Ovary (tissue), 10 donors: Measurements from ENCODE around the gene VSTM2B. TPM values are rescaled to one million over a fixed set of nuclear protein-coding genes. Genes with fewer than 3 reads are reported as not detected.

Experiments used
- DNase-seq, 5 donors: peaks; one replicate each; pipeline ENCODE4 v3.0.0-alpha.2; 2019 to 2020
- H3K27ac ChIP-seq, 2 donors: fragments of 200-600 bp; one replicate each; pipeline versions ENCODE4 v1.5.1 to v1.8.0; 2019 to 2022
- H3K27me3 ChIP-seq: fragments of 200-600 bp; one replicate; pipeline ENCODE4 v1.8.0; 2022
- H3K36me3 ChIP-seq: fragments of 200-600 bp; sonication (generic); one replicate; pipeline ENCODE4 v1.5.1; 2019
- H3K4me1 ChIP-seq: one replicate; pipeline ENCODE4 v1.8.1; 2013; ENCODE audit warnings: mild to moderate bottlenecking, moderate library complexity; ENCODE audit not compliant: insufficient read depth
- H3K4me3 ChIP-seq: fragments of 200-600 bp; sonication (generic); one replicate; pipeline ENCODE4 v1.5.1; 2017
- H3K9me3 ChIP-seq, 2 donors: fragments of 200-600 bp in 1 of 2; sonication (generic) in 1 of 2; one replicate each; pipeline versions ENCODE4 v1.5.1 to v1.8.1; 2013 to 2019; ENCODE audit warnings: mild to moderate bottlenecking in 1 of 2, moderate library complexity in 1 of 2
- EP300 ChIP-seq: sonication (generic); formaldehyde crosslinking; IDR thresholded peaks from one replicate; pipeline ENCODE4 v1.6.1; 2017; ENCODE audit warnings: antibody characterized with exemption
- POLR2A ChIP-seq: fragments of 450-650 bp; IDR thresholded peaks from one replicate; pipeline ENCODE4 v1.6.1; 2017; ENCODE audit warnings: antibody characterized with exemption, mild to moderate bottlenecking, moderate library complexity
- WGBS, 3 donors: extraction: QIAGEN DNeasy Blood & Tissue Kit in 1 of 3; methylation state at CpG; one replicate each; pipeline versions ENCODE4 v1.1.5 to v1.1.7; 2013 to 2017; 5-methylcytosine and 5-hydroxymethylcytosine counted together
- intact Hi-C, 4 donors: fragments of 100-400 bp; cut with DNase I; formaldehyde crosslinking; loops; one replicate each; pipeline versions ENCODE4 v1.11.0 to v1.15.1; 2022 to 2023
- long read RNA-seq, 3 donors: library from polyadenylated mRNA in 2 of 3; unstranded in 2 of 3; transcript quantifications; one replicate each; pipeline ENCODE4 v2.0.0 and lab custom pipeline, GENCODE V29; 2021 to 2026
- polyA plus RNA-seq, 2 donors: library from polyadenylated mRNA; stranded (reverse); fragments of 200-250 nt in 1 of 2; fragments of 350-450 nt in 1 of 2; fragmentation: Illumina TruSeq in 1 of 2; extraction: RNeasy Lipid Tissue Mini Kit (QIAGEN cat#74804) in 1 of 2; gene quantifications; one replicate each; pipeline ENCODE4 v1.2.3, GENCODE V29; 2013 to 2014
- total RNA-seq, 7 donors: library from RNA; depleted of rRNA in 2 of 7; stranded (reverse); fragments of >200 nt in 2 of 7; fragmentation: NEBNext Ultra II Directional in 3 of 7; extraction: Animal tissue kit (Norgen Biotek cat#: 25700) in 3 of 7; gene quantifications; one replicate each; pipeline versions ENCODE4 v1.1.0 to v1.2.4, GENCODE V29; 2016 to 2023
- TF ChIP-seq, protein P1 (sequence below), 3 donors: fragments of 450-650 bp in 2 of 3; fragments of 200-600 bp in 1 of 3; IDR thresholded peaks; one replicate each; pipeline versions ENCODE4 v1.5.1 to v1.8.0; 2016 to 2022; ENCODE audit warnings: antibody characterized with exemption in 3 of 3, mild to moderate bottlenecking in 1 of 3
- donor health status: DM: no; HTN: no; CAD: no; lungs with moderate emphysema.
- donor health status: DM: no; HTN: no; CAD: no.
- donor health status: Bipolar disorder and iron deficiency.
- donor health status: DM: yes; HTN: yes; CAD: no.
- donor health status: DM: no; HTN: no; CAD: no.
- donor health status: DM: yes; HTN: yes; CAD: no.

VSTM2B gene
- under 1 TPM in 1 of 7 donors, not detected in 6; 0.13 TPM for total RNA-seq
- not detected for polyA plus RNA-seq
- long read RNA-seq, donor 1 = 0 reads
- long read RNA-seq, donor 2 = 0 reads
- long read RNA-seq, donor 3 = 0 reads

DNA sequence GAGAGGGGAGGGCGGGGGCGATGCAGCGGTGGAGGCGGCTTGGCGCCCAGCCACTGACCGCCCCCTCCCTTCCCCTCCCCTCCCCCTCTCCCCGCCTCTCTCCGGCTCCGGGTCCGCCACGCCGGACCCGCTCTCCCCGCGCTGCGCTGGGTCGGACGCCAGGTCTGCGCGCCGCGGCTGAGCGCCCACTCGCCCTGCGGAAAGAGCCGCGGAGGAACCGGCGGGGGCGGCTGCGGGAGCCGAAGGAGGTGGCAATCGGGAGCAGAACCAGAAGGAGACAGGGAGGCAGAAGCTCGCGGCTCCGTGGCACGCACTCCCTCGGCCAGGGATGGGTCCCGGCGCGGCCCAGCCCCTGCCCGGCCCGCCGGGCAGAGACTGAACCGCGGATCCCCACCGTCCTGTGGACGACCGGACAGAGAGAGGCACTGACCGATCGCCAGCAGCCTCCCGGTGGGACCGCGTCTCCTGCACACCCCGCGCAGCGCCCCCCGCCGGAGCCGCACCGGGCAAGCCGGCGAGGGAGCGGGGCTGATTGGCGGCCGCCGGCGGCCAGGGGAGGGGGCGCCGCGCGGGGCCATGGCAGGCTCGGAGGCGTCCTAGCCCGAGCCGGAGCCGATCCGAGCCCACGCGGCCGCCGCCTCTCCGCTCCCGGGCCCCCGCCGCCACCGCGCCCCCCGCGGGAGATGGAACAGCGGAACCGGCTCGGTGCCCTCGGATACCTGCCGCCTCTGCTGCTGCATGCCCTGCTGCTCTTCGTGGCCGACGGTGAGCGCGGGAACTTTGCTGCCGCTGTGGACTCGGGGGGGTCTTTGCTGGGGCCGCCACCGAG lies at the start of gene VSTM2B:
Gene VSTM2B (plus strand): TSS at position 94 of the 829 bp plus-strand sequence. CDS start 590 bp downstream, at position 684.
- 1 to 2% (median 1%) methylated on average over 47 to 103 of the region's 104 CpGs for WGBS, 3 donors
- TF ChIP-seq, protein P1, sequence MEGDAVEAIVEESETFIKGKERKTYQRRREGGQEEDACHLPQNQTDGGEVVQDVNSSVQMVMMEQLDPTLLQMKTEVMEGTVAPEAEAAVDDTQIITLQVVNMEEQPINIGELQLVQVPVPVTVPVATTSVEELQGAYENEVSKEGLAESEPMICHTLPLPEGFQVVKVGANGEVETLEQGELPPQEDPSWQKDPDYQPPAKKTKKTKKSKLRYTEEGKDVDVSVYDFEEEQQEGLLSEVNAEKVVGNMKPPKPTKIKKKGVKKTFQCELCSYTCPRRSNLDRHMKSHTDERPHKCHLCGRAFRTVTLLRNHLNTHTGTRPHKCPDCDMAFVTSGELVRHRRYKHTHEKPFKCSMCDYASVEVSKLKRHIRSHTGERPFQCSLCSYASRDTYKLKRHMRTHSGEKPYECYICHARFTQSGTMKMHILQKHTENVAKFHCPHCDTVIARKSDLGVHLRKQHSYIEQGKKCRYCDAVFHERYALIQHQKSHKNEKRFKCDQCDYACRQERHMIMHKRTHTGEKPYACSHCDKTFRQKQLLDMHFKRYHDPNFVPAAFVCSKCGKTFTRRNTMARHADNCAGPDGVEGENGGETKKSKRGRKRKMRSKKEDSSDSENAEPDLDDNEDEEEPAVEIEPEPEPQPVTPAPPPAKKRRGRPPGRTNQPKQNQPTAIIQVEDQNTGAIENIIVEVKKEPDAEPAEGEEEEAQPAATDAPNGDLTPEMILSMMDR (IDR thresholded peaks at IDR 0.05) = no peak
- TF ChIP-seq EP300 (no peak), POLR2A (no peak)
- Histone ChIP-seq H3K9me3 (no peaks in the 10 kb centered on the region), H3K4me3 (no peak within 1 kb of the TSS), H3K27ac (no peak within 1 kb of the TSS), H3K27me3 (no peaks in the 10 kb centered on the region), H3K4me1 (peaks cover 6% of the 10 kb centered on the region), H3K36me3 (no peaks in the 10 kb centered on the region)
- intact Hi-C loops = loop anchor here in 1 of 4 donors (5.0 kb wide), 1 partner anchor 239 kb away; no protein-coding TSS in a partner anchor
- no peak for DNase-seq

DNA sequence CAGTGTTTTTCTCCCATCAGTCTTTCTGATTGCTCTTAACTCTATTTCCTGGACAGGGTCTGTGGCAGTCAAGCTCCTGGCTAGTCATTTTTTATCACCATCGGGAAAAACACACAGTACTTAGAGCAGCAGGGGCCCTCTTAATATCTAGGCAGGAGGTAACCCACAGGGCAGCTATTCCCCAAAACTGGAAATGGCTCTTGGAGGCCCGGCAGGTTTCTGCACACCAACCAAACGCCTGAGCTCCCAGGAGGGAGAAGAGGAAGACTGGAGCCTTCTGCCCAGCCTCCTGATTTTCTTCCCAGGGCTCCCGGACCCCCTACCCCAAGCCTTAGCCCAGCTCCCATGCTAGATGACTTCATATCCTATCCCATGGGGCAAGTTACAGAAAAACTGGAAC lies 49.3 kb upstream of the VSTM2B start:
- H3K4me1 ChIP-seq = no peaks in the 10 kb centered on the region
- no peak overlapping the region for H3K4me3 ChIP-seq
- no peaks in the 10 kb centered on the region for H3K9me3 ChIP-seq
- TF ChIP-seq POLR2A (no peak), EP300 (no peak)
- TF ChIP-seq, protein P1 (IDR thresholded peaks at IDR 0.05) = no peak
- H3K36me3 ChIP-seq = no peaks in the 10 kb centered on the region
- no peaks in the 10 kb centered on the region for H3K27me3 ChIP-seq
- intact Hi-C loops = no loop called here
- no peak for DNase-seq
- 54 to 68% (median 56%) methylated on average over 4 of the region's 4 CpGs for WGBS, 3 donors
- H3K27ac ChIP-seq = no peak overlapping the region

DNA sequence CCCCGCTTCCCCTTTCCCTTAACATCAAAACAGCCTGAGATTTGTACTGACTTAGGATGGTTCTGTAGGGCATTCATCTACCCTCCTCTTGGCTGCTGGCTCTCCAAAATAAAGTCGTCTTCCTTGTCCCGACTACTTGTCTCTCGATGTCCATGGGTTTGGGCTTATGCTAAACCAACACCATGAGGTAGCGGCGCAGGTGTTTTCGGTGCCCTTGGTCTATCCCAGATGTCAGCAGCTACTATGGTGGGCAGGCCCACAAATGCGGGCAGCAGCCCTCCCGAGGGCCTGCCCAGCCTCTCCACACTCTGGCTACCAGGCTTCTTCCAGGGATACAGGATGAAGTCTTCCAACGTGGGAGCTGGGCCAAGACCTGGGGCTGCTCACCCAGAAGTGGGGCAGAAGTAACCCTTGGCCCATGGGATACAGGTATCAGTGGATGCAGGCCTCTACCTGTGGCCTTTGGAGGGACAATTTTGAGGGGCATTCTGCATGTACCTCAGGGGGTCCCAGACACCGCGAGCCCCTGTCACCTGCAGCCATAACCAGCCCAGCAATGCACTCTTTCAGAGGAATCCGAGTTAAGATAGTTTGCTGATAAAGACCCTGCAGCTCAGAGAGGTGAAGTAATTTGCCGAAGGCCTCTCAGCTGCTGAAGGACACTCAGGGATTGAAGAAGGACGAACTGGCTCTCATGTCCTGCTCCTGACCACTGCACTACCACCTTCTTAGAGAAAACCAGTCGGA lies 47.8 kb upstream of the VSTM2B start:
- Histone ChIP-seq H3K27me3 (no peaks in the 10 kb centered on the region), H3K36me3 (no peaks in the 10 kb centered on the region), H3K27ac (no peak overlapping the region), H3K4me1 (no peaks in the 10 kb centered on the region), H3K4me3 (no peak overlapping the region), H3K9me3 (no peaks in the 10 kb centered on the region)
- TF ChIP-seq, protein P1 (IDR thresholded peaks at IDR 0.05) = no peak
- TF ChIP-seq EP300 = no peak
- no peak for TF ChIP-seq POLR2A
- 85 to 88% (median 86%) methylated on average over 16 of the region's 16 CpGs for WGBS, 3 donors
- intact Hi-C loops = no loop called here
- DNase-seq = no peak
